Measurements from ENCODE around the gene DMGDH. TPM values are rescaled to one million over a fixed set of nuclear protein-coding genes. Genes with fewer than 3 reads are reported as not detected.

Gene DMGDH
- total RNA-seq, 1 donor from 2014 or later, result 0.75 TPM

GRCh38 chr5:79032031-79032695 is 37.3 kb downstream of the DMGDH start:
- no peak for DNase-seq (ENCODE audit: low spot score in 2 of 2)
- Histone ChIP-seq H3K27me3 (no peaks in the 10 kb centered on the region), H3K4me1 (no peaks in the 10 kb centered on the region), H3K27ac (no peak overlapping the region), H3K4me3 (no peak overlapping the region), H3K9me3 (no peaks in the 10 kb centered on the region), H3K36me3 (no peaks in the 10 kb centered on the region)
- intact Hi-C loops (cut with DNase I), result no loop called here
- no peak for TF ChIP-seq CTCF (IDR thresholded peaks at IDR 0.05)

GRCh38 chr5:79031485-79031867 is 38.0 kb downstream of the DMGDH start:
- TF ChIP-seq CTCF (IDR thresholded peaks at IDR 0.05), result no peak
- intact Hi-C loops (cut with DNase I), result no loop called here

GRCh38 chr5:79030663-79031484 is 38.6 kb downstream of the DMGDH start:
- H3K9me3 ChIP-seq, result no peaks in the 10 kb centered on the region
- no peak for TF ChIP-seq CTCF (IDR thresholded peaks at IDR 0.05)
- intact Hi-C loops (cut with DNase I), result no loop called here
- no peak overlapping the region for H3K4me3 ChIP-seq
- H3K27ac ChIP-seq, result no peak overlapping the region
- H3K27me3 ChIP-seq, result no peaks in the 10 kb centered on the region
- no peak for DNase-seq (ENCODE audit: low spot score in 2 of 2)
- H3K4me1 ChIP-seq, result no peaks in the 10 kb centered on the region
- no peaks in the 10 kb centered on the region for H3K36me3 ChIP-seq

More at GRCh38 chr5:79031485-79031867, 38.0 kb downstream of the DMGDH start:
- Histone ChIP-seq H3K36me3 (no peaks in the 10 kb centered on the region), H3K4me1 (no peaks in the 10 kb centered on the region), H3K27me3 (no peaks in the 10 kb centered on the region), H3K9me3 (no peaks in the 10 kb centered on the region), H3K27ac (no peak overlapping the region), H3K4me3 (no peak overlapping the region)
- DNase-seq (ENCODE audit: low spot score in 2 of 2), result no peak

- peak in 1 of 2 donors; percentile 68 for DNase-seq (ENCODE audit: low spot score in 2 of 2)
- H3K4me3 ChIP-seq, result peak overlapping the region; percentile 24 to 58
These were observed 44.4 kb downstream of the DMGDH start for GRCh38 chr5:79025054-79025472.

GRCh38 chr5:79023947-79024346 is 45.5 kb downstream of the DMGDH start:
- Histone ChIP-seq H3K36me3 (no peaks in the 10 kb centered on the region), H3K27me3 (no peaks in the 10 kb centered on the region), H3K9me3 (no peaks in the 10 kb centered on the region), H3K4me1 (peaks cover 0 to 11% of the 10 kb centered on the region in 2 donors), H3K27ac (no peak overlapping the region), H3K4me3 (no peak overlapping the region)
- intact Hi-C loops (cut with DNase I), result loop anchor here (5.0 kb wide), 1 partner anchor 488 kb away; the partner anchor contains the start of gene HOMER1
- DNase-seq (ENCODE audit: low spot score in 2 of 2), result no peak
- no peak for TF ChIP-seq CTCF (IDR thresholded peaks at IDR 0.05)

More at GRCh38 chr5:79025054-79025472, 44.4 kb downstream of the DMGDH start:
- H3K27ac ChIP-seq, result no peak overlapping the region
- TF ChIP-seq CTCF (IDR thresholded peaks at IDR 0.05), result peak; percentile 73 to 97 (median 88)
- no peaks in the 10 kb centered on the region for H3K9me3 ChIP-seq
- H3K36me3 ChIP-seq, result no peaks in the 10 kb centered on the region
- intact Hi-C loops (cut with DNase I), result loop anchor here (1.0 kb wide), 1 partner anchor 108 kb away; no protein-coding TSS in a partner anchor
- peaks cover 0 to 11% of the 10 kb centered on the region in 2 donors for H3K4me1 ChIP-seq
- H3K27me3 ChIP-seq, result no peaks in the 10 kb centered on the region
